Epithelial cell of proximal tubule (primary cell): Measurements from ENCODE around the gene DNASE2. TPM values are rescaled to one million over a fixed set of nuclear protein-coding genes. Genes with fewer than 3 reads are reported as not detected.

Experiments
- DNase-seq: peaks from one replicate; pipeline ENCODE4 v3.0.0-alpha.2; 2011; ENCODE audit warnings: low read depth
- H3K4me3 ChIP-seq: 2 replicates; pipeline ENCODE4 v1.5.1; 2011; ENCODE audit warnings: low read depth, mild to moderate bottlenecking, low read length
- total RNA-seq: library from RNA; depleted of rRNA; stranded (reverse); fragments of >200 nt; gene quantifications from 2 replicates; pipeline ENCODE4 v1.2.3, GENCODE V29; 2015
- TF ChIP-seq, protein P1 (sequence below): conservative IDR thresholded peaks from 2 replicates; pipeline ENCODE4 v1.5.1; 2012; ENCODE audit warnings: low read depth, mild to moderate bottlenecking, low read length

The DNASE2 gene
- total RNA-seq, 1 donor from 2014 or later: 21.0 TPM

DNA sequence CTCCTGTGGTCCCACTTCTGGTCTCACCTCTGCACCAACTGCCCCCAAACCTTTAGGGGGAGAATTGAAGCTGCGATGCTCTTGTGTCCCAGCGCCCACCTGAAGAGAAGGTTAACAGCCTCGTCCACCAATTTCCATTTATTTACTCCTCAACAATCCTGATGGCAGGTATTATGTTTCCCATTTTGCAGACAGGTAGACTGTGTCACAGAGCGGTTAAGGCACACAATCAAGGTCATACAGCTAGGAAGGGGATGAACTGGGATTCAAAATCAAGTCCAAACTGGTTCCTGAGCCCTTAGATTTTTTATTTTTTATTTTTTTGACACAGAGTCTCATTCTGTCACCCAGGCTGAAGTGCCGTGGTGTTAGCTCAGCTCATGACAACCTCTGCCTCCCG is 6.2 kb downstream of the DNASE2 start:
- TF ChIP-seq, protein P1, sequence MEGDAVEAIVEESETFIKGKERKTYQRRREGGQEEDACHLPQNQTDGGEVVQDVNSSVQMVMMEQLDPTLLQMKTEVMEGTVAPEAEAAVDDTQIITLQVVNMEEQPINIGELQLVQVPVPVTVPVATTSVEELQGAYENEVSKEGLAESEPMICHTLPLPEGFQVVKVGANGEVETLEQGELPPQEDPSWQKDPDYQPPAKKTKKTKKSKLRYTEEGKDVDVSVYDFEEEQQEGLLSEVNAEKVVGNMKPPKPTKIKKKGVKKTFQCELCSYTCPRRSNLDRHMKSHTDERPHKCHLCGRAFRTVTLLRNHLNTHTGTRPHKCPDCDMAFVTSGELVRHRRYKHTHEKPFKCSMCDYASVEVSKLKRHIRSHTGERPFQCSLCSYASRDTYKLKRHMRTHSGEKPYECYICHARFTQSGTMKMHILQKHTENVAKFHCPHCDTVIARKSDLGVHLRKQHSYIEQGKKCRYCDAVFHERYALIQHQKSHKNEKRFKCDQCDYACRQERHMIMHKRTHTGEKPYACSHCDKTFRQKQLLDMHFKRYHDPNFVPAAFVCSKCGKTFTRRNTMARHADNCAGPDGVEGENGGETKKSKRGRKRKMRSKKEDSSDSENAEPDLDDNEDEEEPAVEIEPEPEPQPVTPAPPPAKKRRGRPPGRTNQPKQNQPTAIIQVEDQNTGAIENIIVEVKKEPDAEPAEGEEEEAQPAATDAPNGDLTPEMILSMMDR: no peak
- DNase-seq: no peak
- no peak overlapping the region for H3K4me3 ChIP-seq

DNA sequence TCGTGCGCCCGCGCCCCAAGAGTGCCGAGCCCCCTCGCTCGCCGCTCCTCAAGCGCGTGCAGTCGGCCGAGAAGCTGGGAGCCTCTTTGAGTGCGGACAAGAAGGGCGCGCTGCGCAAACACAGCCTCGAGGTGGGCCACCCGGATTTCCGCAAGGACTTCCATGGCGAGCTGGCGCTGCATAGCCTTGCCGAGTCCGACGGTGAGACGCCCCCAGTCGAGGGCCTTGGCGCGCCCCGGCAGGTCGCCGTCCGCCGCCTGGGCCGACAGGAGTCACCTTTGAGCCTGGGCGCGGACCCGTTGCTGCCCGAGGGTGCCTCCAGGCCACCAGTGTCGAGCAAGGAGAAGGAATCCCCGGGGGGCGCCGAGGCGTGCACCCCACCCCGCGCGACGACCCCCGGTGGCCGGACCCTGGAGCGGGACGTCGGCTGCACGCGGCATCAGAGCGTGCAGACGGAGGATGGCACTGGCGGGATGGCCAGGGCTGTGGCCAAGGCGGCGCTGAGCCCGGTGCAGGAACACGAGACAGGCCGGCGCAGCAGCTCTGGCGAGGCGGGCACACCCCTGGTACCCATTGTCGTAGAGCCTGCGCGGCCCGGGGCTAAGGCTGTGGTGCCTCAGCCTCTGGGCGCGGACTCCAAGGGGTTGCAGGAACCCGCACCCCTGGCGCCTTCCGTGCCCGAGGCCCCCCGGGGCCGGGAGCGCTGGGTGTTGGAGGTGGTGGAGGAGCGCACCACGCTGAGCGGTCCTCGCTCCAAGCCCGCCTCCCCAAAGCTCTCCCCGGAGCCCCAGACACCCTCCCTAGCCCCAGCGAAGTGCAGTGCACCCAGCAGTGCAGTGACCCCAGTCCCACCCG is 7.1 kb downstream of the DNASE2 start:
- no peak overlapping the region for H3K4me3 ChIP-seq
- no peak for DNase-seq
- TF ChIP-seq, protein P1: no peak

DNA sequence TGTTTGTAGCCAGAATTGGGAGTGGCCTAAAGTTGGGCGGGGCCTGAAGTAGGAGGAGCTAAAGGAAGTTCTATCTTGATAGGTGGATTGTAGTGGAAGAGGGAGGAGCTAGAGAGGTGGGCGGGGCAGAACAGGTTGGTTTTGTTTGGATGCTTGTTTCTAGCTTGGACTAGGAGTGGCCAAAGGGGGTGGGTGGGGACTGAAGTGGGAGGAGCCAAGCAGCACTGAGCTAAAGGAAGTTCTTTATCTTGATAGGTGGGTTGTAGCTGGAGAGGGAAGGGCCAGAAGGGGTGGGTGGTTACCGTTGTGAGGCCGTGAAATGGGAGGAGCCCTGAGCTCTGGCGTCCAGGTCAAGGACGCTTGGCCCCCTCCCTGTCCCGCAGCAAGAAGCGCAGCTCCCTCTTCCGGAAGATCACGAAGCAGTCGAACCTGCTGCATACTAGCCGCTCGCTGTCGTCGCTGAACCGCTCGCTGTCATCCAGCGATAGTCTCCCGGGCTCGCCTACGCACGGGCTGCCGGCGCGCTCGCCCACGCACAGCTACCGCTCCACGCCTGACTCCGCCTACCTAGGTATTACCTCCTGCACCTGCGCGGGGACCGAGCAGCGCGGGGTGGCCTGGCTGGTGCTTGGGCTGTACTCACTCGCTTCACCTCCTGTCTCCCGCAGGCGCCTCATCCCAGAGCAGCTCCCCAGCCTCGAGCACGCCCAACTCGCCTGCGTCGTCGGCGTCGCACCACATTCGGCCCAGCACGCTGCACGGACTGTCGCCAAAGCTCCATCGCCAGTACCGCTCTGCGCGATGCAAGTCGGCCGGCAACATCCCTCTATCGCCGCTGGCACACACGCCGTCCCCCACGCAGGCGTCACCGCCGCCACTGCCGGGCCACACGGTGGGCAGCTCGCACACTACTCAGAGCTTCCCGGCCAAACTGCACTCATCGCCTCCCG is 8.0 kb downstream of the DNASE2 start:
- TF ChIP-seq, protein P1: peak; percentile 4
- H3K4me3 ChIP-seq: peak overlapping the region; percentile 46
- peak; percentile 50 for DNase-seq

DNA sequence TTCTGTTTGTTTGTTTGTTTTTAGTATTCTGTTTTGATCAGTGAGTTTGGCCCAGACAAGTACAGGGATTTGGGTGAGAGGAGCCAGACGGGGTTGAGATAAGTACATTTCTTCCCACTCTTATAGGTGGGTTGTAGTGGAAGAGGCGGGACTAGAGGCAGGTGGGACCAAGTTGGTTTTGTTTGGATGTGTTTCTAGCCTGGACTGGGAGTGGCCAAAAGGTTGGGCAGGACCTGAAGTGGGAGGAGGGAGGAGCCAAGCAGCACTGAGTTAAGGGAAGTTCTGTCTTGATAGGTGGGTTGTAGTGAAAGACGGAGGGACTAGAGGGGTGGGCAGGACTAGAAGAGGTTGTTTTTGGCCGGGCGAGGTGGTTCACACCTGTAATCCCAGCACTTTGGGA is 9.0 kb downstream of the DNASE2 start:
- no peak for DNase-seq
- no peak overlapping the region for H3K4me3 ChIP-seq
- TF ChIP-seq, protein P1: no peak

DNA sequence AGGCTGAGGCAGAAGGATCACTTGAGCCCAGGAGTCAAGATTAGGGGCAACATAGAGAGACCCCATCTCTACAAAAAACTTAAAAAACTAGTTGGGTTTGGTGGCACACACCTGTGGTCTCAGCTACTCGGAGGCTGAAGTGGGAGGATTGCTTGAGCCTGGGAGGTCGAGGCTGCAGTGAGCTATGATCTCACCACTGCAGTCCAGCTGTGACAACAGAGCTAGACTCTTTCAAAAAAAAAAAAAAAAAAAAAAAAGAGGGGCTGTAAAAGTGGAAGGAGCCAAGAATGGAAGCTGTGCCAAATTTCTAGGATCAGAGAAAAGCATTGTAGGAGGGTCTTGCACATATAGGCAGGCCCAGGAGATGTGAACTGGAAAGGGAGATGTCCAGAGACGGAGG is 9.6 kb downstream of the DNASE2 start:
- H3K4me3 ChIP-seq: no peak overlapping the region
- TF ChIP-seq, protein P1: no peak
- DNase-seq: no peak

DNA sequence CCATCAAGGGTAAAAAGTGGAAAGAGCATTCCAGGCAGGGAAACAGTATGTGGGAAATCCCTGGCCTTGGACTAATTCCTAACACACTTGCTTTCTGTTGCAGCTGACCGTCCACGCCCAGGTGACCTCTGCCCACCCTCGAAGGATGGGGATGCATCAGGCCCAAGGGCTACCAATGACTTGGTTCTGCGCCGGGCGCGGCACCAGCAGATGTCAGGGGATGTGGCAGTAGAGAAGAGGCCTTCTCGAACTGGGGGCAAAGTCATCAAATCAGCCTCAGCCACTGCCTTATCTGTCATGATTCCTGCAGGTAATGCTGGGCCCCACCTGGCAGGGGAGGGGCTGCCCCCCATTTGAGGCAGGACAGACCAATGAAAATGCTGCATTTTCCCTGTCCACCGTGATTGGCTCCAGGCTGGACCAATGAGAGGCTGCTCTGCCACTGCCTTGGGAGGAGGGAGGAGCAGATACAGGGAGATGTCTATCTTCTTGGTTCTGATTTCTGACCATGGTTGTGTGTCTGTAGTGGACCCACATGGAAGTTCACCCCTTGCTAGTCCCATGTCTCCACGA is 12.6 kb downstream of the DNASE2 start:
- no peak for DNase-seq
- H3K4me3 ChIP-seq: no peak overlapping the region
- TF ChIP-seq, protein P1: no peak
